Glomerular visceral epithelial cell (primary cell): ENCODE results near the gene UBE2G1.
"Not testable (repeated sequence)": the region's sequence is repeated elsewhere in the genome, so short reads cannot be mapped to it uniquely, and the experiment has no call there.

Experiments
- DNase-seq: peaks from one replicate; pipeline ENCODE4 v3.0.0-alpha.2; 2016; ENCODE audit errors: extremely low spot score

UBE2G1 gene

GRCh38 chr17:4375039-4375748 is 8.7 kb upstream of the UBE2G1 start:
- no peak for DNase-seq

GRCh38 chr17:4369557-4370230 is 3.2 kb upstream of the UBE2G1 start:
- no peak for DNase-seq

DNA sequence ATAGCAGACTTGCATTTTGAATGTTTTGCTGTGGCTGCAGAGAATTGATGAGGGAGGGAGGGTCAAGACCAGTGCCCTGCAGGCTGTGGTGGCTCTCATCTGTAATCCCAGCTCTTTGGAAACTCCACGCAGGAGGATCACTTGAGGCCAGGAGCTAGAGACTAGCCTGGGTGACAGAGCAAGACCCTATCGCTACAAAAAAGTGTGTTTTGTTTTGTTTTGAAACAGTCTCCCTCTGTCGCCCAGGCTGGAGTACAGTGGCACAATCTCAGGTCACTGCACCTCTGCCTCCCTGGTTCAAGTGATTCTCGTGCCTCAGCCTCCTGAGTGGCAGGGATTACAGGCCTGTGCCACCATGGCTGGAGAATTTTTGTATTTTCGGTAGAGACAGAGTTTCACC is 1.9 kb upstream of the UBE2G1 start:
- DNase-seq = no peak

- not testable (repeated sequence) for DNase-seq
Measured at GRCh38 chr17:4367177-4367576, 702 bp upstream of the UBE2G1 start.

DNA sequence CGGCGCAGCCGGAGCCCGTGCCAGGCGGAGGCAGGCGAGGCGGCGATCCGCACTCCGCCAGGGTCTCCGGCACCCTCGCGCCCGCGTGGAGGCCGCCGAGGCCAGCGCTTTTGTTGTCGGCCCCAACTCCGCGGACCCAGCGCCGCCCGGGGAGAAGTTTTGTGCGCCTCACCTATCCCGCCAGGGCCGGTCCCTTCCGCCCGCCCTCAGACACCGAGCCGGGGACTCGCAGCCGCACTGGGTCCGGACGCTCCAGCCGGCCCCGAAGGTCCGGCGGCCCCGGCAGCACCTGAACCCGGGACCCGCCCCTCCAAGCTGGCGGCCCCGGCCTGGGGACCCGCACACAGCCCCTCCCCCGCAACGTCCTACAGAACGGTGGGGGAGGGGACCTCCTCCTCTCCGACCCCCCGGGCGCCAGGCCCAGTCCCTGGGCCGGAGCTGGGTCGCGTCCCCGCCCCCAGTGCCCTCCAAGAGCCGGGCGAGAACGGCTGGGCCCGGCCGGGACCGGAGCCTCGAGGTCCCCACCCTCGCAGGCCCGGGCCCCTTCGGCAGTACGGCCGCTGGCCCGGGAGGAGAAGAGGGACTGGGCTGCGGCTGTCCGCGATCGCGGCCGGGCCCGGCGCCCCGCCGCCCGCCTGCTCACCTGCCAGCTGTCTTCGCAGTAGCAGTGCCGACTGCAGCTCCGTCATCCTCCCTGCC is 698 bp downstream of the UBE2G1 start:
- DNase-seq = peak; percentile 39

DNA sequence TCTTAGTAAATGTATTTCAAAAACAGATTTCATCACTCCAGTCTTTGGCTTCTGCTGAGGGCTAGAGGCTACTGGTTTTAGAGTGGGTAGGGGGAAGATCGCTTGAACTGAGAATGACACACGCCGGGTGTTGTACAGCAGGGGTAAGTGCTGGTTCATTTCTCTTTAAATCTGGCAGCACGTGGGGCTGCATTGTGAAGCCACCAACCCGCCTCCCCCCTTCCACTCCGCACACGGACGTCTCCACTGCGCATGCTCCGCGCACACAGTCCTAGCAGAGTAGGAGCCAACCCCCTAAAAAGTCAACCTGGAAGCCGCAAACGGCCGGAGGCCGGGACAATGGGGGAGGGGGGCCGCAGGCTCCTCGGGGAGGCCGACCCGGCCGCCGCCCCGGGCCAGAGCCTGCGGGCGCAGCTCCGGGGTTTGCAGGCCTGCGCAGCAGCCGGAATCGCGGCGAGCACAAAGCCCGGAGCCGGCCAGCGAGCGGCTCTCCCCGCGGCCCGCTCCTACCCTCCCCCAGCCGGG is 1.3 kb downstream of the UBE2G1 start:
- DNase-seq = peak; percentile 96

GRCh38 chr17:4364622-4365041 is 1.8 kb downstream of the UBE2G1 start:
- DNase-seq = peak; percentile 4

- DNase-seq = peak; percentile 12
Measured at GRCh38 chr17:4362141-4362540, 4.3 kb downstream of the UBE2G1 start.

GRCh38 chr17:4358154-4358553 is 8.3 kb downstream of the UBE2G1 start:
- no peak for DNase-seq

- DNase-seq = no peak
Measured at GRCh38 chr17:4357671-4358070, 8.8 kb downstream of the UBE2G1 start.

GRCh38 chr17:4357030-4357628 is 9.3 kb downstream of the UBE2G1 start:
- no peak for DNase-seq

DNA sequence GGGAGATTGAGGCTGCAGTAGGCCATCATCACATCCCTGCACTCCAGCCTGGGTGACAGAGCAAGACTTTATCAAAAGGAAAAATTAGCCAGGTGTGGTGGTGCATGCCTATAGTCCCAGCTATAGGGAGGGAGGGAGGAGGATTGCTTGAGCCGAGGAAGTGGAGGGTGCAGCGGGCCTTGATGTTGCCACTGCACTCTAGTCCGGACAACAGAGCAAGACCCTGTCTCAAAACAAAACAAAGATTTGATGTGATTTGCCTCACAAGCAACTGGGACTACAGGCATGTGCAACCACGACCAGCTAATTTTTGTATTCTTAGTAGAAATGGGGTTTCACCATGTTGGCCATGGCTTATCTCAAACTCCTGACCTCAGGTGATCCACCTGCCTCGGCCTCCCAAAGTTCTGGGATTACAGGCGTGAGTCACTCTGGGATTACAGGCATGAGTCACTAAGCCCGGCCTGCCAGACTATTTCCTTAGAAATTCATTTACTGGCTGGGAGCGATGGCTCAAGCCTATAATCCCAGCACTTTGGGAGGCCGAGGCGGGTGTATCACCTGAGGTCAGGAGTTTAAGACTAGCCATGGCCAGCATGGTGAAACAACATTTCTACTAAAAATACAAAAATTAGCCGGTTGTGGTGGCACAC is 11.5 kb downstream of the UBE2G1 start:
- DNase-seq = no peak

GRCh38 chr17:4354206-4354605 is 12.3 kb downstream of the UBE2G1 start:
- DNase-seq = no peak

DNA sequence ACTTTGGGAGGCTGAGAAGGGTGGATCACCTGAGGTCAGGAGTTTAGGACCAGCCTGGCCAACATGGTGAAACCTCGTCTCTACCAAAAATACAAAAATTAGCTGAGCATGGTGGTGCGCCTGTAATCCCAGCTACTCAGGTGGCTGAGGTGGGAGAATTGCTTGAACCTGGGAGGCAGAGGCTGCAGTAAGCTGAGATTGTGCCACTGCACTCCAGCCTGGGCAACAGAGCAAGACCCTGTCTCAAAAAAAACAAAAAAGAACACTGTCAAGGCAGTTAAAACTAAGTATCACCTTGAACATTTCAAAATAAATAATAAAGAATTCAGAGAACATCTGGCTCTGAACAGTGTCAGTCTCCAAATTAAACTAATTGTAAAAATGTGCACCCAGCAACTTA is 16.3 kb downstream of the UBE2G1 start:
- not testable (repeated sequence) for DNase-seq

DNA sequence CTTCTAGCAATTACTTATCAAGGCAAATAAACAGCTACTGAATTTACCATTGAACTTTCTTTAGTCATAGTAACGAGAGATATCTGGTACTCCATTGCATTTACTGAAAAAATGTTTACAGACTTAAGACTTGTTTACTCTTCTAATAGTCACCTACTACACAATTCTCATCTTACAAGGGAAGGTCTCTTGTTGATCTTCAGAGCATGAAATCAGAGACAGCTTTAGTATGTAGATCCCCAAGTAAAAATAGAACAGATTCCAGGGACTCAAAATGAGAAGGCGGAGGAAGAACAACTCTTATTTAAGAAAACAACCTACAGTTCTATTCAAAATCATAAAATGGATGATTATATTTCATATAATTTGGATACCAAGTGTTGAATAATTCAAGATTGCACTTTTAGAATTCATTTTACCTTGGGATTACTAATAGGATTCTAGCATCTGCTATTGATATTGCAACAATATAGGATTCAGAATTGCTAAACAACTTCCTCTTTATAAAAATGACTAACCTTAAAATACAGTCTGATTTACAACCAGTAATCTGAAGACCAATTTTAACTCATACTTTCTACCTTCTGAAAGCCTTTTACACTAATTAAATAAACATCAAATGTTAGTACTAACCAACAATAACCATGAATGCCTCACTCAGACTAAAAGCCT is 20.8 kb downstream of the UBE2G1 start:
- DNase-seq = no peak

- no peak for DNase-seq
Measured at GRCh38 chr17:4344926-4345325, 21.5 kb downstream of the UBE2G1 start.

- no peak for DNase-seq
Measured at GRCh38 chr17:4342535-4342934, 23.9 kb downstream of the UBE2G1 start.

DNA sequence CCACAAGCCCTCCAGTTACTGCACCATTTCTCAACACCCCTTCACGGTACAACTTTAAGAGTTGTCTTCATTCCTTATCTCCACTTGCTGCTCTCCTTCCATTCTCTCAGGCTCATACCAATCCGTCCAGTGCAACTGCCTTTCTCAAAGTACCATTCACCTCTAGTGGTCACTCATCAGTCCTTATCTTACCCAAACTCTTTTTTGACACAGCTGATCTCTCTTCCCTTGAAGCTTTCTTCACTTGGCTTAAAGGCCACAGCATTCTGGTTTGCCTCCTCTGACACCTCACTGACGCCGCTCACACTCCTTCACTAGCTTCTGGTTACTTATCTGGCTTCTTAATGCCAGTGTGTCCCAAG is 24.9 kb downstream of the UBE2G1 start:
- no peak for DNase-seq

GRCh38 chr17:4340914-4341615 is 25.4 kb downstream of the UBE2G1 start:
- DNase-seq = peak; percentile 18

DNA sequence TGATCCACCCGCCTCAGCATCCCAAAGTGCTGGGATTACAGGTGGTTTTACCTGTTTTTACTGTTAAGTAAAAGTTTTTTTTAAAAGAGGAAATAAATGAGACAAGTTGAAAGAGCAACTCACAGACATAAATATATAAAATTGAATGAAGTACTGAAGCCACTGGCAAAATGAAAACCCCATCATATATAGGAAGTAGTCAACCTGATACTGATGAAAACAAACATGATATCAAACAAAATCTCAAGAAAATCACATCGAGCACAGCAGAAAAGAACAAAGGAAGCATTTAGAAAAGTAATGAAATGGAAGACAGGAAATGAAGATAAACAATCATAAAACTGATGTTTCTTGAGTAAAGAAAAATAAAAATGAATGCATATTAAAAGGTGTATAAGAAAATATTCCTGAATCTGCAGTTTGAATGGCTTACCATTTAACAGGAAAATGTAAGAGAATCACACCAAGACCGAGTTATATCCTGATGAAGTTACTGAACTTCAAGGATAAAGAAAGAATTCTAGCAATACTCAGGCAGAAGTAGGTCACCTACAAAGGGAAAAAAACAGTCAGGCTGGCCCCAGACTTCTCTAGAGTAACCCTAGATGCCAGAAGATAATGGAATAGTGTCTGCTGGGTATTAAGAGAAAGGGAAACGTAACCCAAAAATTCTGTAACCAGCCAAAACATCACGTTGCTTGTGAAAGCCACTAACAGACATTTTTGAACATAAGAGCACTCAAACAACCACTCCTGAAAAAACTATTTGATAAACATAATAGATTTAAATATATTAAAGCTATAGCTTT is 31.5 kb downstream of the UBE2G1 start:
- DNase-seq = no peak
